ENCODE data around the gene PACS1.

Gene PACS1

GRCh38 chr11:66050581-66051231 is 19.4 kb upstream of the PACS1 start:
- no peak for TF ChIP-seq CTCF (IDR thresholded peaks at IDR 0.05; ENCODE audit: low read depth, low read length, missing control alignments)
- in situ Hi-C loops (cut with HindIII; ENCODE audit: low sequenced_read_pairs) = no loop called here
- no peak overlapping the region for H3K4me3 ChIP-seq (ENCODE audit: low read depth, low read length)
- no peak for DNase-seq (ENCODE audit: low read depth)

- no peak for TF ChIP-seq CTCF (IDR thresholded peaks at IDR 0.05; ENCODE audit: low read depth, low read length, missing control alignments)
- no peak for DNase-seq (ENCODE audit: low read depth)
- H3K4me3 ChIP-seq (ENCODE audit: low read depth, low read length) = peak overlapping the region; percentile 94
- in situ Hi-C loops (cut with HindIII; ENCODE audit: low sequenced_read_pairs) = no loop called here
Measured at GRCh38 chr11:66051371-66051765, 18.7 kb upstream of the PACS1 start.

- in situ Hi-C loops (cut with HindIII; ENCODE audit: low sequenced_read_pairs) = no loop called here
- TF ChIP-seq CTCF (IDR thresholded peaks at IDR 0.05; ENCODE audit: low read depth, low read length, missing control alignments) = no peak
- peak within 1 kb of the TSS; percentile 94 for H3K4me3 ChIP-seq (ENCODE audit: low read depth, low read length)
- DNase-seq (ENCODE audit: low read depth) = peak; percentile 95
Measured at GRCh38 chr11:66051766-66052663, 18.1 kb upstream of the PACS1 start, which contains the start of gene SF3B2. SF3B2 (plus strand) TSS chr11:66052364; CDS start chr11:66052385, 21 bp downstream.

- in situ Hi-C loops (cut with HindIII; ENCODE audit: low sequenced_read_pairs) = no loop called here
- no peak for TF ChIP-seq CTCF (IDR thresholded peaks at IDR 0.05; ENCODE audit: low read depth, low read length, missing control alignments)
- peak overlapping the region; percentile 94 for H3K4me3 ChIP-seq (ENCODE audit: low read depth, low read length)
- DNase-seq (ENCODE audit: low read depth) = no peak
Measured at GRCh38 chr11:66052664-66052982, 17.4 kb upstream of the PACS1 start.

DNA sequence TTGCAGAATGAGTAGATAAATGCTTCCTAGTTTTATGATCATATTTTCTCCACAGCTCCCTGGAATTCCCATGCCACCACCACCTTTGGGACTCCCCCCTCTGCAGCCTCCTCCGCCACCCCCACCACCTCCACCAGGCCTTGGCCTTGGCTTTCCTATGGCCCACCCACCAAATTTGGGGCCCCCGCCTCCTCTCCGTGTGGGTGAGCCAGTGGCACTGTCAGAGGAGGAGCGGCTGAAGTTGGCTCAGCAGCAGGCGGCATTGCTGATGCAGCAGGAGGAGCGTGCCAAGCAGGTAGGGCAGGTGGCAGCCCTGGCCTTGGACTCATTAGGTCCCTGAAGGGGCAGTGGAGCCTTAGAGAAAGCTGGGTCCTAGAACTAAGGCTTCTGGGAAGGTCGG is 15.1 kb upstream of the PACS1 start:
- in situ Hi-C loops (cut with HindIII; ENCODE audit: low sequenced_read_pairs) = no loop called here
- no peak for TF ChIP-seq CTCF (IDR thresholded peaks at IDR 0.05; ENCODE audit: low read depth, low read length, missing control alignments)
- no peak overlapping the region for H3K4me3 ChIP-seq (ENCODE audit: low read depth, low read length)
- DNase-seq (ENCODE audit: low read depth) = no peak

DNA sequence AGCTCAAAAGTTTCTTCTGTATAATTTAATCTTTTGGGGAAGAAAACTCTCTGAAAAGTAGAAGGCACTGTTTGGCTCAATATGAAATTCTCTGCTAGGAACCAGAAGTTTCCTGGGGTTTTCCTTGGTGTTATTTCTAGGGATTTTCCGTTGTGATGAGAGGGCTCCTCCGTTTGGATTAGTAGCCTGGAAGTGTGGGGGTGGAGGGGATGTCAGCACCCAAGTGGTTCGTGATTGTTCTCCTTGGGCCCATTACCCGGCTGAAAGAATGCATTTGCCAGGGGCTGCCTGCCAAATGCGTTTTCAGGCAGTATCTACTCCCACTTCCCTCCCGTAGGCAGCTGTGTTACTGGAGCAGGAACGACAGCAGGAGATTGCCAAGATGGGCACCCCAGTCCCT is 13.6 kb upstream of the PACS1 start:
- H3K4me3 ChIP-seq (ENCODE audit: low read depth, low read length) = no peak overlapping the region
- in situ Hi-C loops (cut with HindIII; ENCODE audit: low sequenced_read_pairs) = no loop called here
- no peak for DNase-seq (ENCODE audit: low read depth)
- no peak for TF ChIP-seq CTCF (IDR thresholded peaks at IDR 0.05; ENCODE audit: low read depth, low read length, missing control alignments)
